AML-193 (cell line): ENCODE measurements around the gene PNMT.
A peak's percentile ranks its signal among the peaks of the same experiment; 100 is the strongest.
"Not testable (repeated sequence)": the region's sequence is repeated elsewhere in the genome, so short reads cannot be mapped to it uniquely, and the experiment has no call there.

Experiments used
- DNase-seq, 2 experiments: peaks; one replicate each; lab custom pipeline; 2025; lab: John Stamatoyannopoulos, UW

The PNMT gene

DNA sequence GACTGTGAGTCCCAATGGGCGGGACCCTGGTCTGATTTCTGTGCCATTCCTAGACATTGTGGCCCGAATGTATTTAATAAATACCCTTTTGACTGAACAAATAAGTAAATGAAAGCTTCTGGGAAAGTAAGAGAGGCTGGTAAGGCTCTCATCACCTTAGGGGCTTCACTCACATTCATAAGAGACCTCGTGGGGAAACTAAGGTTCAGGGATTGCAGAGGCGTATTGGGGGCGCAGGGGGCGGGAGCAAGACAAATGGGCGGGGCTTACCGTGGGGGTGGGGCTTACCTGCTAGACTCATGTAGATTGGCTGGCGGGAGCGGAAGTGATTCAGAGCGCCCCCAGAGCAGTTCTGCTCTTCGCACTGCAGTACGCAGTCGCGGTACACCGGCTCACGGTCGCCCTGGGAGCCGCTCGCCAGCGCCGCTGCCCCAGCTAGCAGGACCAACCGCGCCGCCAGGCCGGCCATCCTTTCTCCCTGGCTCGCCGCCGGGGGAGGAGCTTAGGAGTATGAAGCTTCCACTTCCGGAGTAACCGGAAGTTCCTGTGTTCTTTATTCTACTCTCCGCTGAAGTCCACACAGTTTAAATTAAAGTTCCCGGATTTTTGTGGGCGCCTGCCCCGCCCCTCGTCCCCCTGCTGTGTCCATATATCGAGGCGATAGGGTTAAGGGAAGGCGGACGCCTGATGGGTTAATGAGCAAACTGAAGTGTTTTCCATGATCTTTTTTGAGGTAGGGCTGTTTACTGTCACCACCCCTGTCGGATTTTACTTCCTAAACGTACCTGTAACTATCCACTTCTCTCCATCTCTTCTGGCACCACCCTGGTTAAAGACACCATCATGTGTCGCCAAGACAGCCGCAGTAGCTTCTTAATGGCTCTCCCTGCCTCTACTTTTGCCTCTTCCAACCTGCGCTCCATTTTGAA, 19.6 kb downstream of the PNMT start, which contains the start of gene PGAP3:
TSS of gene PGAP3 (minus strand) at position 512 of the 929 bp plus-strand sequence. CDS start at position 469, 43 bp downstream.
- DNase-seq = peak; percentile 96 to 100

DNA sequence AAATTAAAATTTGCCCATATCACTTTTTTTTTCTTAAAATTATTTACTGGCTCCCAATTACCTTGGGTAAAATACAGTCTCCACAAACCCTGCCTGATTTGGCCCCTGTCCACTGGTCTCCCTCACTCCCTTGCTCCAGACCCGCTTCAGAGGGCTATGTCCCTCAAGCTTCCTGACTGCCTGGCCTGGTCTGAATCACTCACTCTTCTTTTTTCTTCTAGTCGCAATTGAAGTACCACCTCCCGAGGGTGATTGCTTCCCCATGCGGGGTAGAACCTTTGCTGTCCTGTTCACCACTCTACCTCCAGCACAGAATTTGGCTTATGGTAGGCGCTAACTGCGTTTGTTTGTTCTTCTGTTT, 20.2 kb downstream of the PNMT start:
- no peak for DNase-seq

DNA sequence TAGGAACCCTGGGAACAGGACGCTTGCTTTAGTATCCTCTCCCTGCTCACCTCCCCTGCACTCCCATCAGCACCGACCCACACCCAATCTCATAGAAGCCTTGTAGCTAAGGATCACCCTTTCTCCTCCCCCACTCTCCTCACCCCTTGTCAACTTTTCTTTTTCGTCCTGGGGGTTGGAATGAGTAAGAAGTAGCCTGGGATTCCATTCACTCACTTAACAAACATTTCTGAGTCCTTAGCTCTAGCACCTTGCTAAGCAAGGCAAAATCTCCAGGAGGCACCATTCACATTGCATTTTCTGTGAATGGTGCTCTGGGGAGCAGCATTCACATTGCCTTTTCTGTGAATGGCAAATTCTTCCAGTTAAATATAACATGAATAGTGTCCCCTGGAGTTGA, 20.7 kb downstream of the PNMT start:
- no peak for DNase-seq

DNA sequence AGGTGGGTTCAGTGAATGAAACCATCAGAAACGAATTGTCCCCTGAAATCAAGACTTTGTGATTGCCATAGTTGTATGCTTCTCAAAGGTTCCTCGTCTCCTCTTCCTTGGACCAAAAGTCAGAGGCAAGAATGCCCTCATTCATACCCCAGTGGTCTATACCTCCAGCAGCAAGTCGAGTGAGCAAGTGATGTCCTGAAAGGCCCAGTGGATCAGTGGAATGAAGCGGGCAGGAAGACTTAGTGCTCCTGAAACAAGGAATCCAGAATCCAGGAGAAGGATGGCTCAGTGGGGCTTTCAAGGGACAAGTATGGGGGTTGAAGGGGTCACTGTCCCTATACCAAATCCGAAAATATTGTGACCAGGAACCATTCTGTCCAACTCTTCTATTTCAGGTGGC, 26.3 kb downstream of the PNMT start:
- no peak for DNase-seq

DNA sequence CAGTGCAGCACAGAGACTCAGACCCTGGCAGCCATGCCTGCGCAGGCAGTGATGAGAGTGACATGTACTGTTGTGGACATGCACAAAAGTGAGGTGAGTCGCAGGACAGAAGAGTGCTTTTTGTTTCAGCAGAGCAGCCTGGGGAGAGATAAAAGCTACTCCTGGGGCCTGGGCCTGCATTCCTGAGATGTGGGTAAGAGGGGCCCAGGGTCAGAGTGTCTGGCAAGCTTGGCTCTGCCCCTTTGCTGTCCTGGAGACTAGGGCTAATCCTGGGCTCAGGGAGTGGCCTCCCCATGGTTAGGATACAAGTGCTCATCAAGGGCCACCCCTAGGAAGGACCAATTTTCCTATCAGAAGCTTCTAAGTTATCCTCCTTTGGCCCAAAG, 26.8 kb downstream of the PNMT start:
- DNase-seq = no peak

DNA sequence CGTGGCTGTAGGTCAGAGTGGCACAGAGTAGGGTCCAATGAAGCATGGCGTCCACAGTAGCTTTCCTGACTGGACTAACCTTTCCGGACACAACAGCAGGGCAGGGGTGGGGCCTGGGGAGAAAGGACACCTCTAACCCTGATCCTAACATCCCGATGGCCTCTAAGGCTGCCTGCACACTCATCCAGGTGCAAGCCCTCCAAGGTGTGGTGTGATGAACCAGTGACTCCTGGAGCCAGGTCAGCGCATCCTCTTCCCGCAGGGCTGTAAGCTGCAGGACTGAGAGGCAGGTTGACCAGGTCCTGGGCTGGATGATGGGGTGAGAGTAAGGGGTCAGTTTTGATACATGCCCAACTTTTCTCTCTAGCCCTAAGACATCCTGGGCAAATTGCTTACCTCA, 28.5 kb downstream of the PNMT start:
- no peak for DNase-seq

DNA sequence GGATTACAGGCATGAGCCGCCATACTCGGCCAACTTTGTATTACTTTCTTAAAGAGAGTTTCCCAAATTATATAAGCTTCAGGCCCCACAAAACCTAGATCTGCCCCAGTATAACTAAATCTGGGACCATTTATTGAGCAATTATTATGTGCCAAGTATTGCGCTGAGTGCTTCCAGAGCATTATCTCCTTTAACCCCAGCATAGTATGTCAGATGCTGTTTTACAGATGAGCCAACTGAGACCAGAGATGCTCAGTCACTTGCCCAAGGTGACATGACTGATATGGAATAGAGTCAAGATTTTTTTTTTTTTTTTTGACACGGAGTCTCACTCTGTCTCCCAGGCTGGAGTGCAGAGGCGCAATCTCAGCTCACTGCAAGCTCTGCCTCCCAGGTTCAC, 29.7 kb downstream of the PNMT start:
- no peak for DNase-seq

DNA sequence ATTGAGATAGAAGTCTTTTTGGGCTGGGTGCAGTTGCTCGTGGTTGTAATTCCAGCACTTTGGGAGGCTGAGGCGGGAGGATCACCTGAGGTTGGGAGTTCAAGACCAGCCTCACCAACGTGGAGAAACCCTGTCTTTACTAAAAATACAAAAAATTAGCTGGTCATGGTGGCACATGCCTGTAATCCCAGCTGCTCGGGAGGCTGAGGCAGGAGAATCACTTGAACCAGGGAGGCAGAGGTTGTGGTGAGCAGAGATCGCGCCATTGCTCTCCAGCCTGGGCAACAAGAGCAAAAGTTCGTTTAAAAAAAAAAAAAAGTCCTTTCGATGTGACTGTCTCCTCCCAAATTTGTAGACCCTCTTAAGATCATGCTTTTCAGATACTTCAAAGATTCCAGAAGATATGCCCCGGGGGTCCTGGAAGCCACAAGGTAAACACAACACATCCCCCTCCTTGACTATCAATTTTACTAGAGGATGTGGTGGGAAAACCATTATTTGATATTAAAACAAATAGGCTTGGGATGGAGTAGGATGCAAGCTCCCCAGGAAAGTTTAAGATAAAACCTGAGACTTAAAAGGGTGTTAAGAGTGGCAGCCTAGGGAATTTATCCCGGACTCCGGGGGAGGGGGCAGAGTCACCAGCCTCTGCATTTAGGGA, 31.0 kb downstream of the PNMT start:
- not testable (repeated sequence) for DNase-seq

DNA sequence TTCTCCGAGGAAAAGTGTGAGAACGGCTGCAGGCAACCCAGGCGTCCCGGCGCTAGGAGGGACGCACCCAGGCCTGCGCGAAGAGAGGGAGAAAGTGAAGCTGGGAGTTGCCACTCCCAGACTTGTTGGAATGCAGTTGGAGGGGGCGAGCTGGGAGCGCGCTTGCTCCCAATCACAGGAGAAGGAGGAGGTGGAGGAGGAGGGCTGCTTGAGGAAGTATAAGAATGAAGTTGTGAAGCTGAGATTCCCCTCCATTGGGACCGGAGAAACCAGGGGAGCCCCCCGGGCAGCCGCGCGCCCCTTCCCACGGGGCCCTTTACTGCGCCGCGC, 31.5 kb downstream of the PNMT start, which contains the start of gene ERBB2:
TSS of gene ERBB2 (plus strand) at position 247 of the 330 bp plus-strand sequence. CDS start 175 bp downstream, outside the sequence.
- DNase-seq = no peak

DNA sequence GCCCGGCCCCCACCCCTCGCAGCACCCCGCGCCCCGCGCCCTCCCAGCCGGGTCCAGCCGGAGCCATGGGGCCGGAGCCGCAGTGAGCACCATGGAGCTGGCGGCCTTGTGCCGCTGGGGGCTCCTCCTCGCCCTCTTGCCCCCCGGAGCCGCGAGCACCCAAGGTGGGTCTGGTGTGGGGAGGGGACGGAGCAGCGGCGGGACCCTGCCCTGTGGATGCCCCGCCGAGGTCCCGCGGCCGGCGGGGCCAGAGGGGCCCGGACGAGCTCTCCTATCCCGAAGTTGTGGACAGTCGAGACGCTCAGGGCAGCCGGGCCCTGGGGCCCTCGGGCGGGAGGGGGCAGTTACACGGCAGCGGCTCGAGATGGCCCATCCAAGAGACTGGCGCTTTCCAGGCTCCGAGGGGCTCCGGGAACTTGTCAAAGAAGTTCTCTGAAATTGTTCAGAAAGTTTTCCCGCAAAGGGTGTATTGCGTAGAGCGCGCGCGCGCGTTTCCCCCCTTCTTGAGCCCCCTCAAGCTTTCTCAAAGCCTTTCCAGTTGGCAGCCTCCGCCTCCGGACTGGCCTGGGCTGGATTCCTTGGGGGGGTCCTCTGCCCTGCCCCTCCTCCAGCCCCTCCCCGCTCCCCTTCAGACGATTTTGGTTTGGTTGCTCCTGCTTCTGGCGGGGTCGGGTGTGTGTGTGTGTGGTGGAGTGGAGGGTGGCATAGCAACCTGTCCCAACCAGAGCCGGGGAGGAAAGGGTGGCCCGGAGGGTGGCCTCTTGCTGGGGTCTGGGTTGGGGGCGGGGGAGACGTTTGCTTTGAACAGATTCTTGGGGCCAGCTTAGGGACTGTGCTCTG, 32.1 kb downstream of the PNMT start:
- no peak for DNase-seq

DNA sequence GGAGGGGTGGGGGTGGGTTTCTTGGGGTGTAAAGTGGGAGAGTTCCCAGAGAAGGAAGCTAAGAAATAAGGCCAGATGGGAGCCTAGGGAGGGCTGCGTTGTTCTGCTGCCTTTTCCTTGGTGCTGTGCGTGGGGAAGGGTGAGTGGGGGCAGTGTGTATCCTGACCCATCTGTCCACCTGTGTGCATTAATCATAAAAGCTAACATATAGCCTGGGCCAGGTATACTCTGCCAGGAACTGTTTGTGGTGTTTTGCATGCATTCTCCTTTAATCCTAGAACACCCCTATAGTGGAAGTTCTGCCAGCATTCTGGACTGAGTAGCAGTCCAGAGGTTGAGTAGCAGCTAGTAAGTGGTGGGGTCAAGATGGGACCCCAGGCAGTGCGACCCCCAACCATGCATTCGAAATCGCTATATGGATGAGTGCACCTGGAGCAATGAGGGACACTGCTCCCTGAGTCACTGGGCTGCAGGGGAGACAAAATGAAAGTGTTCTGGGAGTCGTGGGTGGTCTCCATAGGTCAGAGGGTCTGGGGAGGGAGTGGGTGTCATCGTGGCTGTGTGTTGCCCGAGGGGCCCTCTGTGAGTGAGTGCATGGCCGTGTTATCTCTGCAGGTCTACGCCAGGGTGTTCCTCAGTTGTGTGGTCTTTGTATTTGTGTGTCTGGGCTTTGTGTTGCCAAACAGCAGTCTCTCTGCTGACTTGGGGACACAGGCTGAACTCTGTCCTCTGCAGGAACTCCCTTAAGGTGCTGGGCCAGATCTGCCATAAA, 32.9 kb downstream of the PNMT start:
- no peak for DNase-seq

DNA sequence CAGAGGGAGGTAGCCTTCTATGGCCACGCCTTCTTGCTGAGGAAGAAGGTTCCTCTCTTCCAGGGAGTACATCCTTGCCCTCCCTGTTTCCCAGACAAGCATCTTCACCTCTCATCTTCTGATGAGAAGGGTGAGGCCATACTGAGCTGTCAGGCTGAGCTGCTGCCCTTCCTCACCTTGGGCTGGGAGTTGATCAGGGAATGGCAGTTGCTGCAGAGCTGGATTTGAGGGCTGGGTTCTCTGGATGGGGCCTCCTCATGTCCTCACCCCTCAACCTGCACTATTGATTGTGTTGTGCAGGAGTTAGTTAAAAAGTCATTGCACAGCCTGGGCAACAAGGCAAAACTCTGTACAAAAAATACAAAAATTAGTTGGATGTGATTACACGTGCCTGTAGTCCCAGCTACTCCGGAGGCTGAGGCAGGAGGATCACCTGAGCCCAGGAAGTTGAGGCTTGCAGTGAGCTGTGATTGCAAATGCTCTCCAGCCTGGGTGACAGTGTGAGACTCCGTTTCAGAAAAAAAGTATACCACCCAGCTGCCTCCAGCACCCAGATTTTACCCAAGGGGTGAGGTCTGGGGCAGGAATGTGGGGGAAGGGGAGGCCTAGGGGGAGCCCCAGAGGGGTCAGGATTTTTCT, 33.6 kb downstream of the PNMT start:
- DNase-seq = no peak

DNA sequence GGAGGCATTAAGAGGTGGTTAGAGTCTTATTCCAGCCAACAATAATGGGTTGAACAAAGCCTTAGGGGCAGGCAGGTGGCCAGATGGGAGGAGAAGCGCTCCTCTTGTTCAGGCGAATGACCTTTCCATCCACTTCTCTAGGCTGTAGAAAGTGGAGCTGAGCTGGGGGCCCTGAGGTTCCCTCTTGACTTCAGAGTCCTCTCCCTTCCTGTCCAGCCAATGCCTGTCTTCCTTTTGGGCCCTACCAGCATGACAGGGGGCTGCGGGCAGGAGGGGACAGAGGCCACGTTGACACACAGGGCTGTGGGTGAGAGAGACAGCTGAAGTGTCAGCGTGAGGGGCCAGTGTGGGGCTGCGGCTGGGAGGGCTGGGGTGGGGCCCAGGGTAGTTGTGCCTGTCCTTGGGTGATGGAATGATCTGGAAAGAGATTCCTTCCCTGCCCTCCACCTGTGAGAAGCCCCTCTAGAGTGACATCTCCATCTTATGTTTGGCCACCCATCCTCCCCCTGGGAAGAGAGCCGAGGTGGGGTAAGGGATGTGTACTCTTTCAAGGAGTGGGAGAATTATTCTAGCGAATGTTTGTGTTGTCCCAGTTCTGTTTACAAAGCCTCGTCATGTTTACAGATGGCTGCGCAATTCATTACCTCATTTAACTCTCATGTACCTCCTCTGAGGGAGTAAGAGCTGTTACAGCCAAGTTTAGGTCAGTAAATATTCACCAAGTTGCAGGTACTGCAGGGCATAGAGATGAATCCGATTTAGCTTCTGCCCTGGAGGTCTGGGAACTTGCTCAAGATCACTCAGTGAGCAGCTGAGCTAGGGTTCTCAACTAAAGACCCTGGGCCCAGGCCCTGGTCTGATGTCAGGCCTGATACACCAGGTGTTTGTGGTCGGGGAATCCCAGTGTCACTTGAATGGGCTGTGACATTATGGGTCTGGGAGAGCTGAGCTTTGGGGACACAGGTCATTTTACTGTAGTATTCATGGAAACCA, 34.9 kb downstream of the PNMT start:
- no peak for DNase-seq

DNA sequence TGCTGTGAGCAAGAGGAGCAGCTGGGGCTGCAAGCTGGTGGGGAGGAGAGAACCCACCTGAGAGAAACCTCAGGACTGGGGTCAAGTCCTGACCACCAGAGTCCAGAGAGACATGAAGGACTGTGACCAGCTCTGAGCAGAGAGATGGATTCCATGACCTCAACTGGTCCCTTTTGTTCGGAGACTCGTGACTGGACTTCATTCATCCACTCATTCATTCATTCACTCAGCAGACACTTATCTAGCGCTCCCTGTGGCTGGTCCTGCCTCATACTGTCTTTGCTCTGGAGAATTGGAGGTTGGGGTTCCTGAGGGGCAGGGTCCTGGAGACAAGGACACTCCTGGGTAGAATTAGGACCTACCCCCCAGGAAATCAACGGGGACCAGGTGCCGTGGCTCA, 35.7 kb downstream of the PNMT start:
- DNase-seq = no peak

DNA sequence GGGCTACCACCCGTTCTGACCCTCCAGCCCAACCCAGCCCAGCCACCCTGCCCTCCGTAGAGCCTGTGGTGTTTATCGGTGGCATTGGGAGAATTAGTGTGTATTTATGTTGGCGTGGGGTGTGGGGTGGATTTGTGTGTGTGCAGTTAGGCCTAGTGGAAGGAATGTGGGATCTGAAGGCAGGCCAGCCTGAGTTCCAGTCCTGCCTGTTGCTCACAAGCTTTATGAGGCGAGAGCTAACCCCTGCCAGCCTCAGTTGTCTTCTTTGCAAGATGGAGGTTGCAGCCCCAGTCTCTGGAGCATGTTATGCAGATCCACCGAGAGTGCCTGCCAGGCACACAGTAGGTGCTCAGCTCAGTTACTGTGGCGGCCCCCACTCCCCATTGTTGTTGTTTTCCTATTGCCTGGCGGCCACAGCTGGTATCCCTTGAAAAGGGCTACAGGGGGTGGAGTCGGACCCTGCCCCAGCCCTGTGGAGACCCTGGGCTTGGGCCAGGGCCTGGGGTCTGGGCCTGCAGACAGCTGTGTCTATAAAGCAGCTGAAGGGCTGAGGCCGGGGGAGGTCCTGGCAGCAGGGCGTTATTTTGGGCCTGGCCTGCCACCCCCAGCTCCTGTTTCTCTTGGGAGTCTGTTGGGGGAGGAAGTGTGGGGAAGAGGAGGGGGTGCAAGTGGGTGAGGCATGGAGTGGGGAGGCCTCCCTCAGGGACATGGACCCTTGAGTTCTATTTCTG, 36.7 kb downstream of the PNMT start:
- DNase-seq = no peak

DNA sequence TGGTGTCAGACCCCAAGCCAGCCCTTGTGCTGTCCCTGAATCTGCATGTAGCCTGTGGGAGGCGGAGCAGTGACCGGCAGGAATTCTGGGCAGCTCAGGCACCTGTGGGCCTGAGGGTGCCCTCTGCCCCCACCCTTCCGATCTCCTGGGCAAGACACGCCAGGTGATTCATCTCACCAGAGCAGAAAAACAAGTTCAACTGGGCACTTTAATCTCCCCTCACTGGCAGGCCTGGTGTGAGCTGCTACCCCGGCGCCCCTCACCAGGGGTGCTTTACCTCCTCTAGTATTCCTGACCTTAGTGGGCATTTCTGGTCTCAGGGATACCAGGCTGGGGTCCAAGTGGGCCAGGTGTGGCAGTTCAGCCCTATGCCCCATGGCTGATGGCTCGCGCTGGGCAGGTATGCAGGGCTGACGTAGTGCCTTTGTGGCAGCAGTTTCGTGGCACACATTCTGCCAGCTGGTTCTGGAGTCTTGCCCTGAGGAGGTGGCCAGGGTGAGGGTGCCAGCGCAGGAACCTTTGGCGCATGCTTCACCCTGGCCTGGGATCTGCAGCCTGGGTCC, 37.6 kb downstream of the PNMT start:
- DNase-seq = no peak

DNA sequence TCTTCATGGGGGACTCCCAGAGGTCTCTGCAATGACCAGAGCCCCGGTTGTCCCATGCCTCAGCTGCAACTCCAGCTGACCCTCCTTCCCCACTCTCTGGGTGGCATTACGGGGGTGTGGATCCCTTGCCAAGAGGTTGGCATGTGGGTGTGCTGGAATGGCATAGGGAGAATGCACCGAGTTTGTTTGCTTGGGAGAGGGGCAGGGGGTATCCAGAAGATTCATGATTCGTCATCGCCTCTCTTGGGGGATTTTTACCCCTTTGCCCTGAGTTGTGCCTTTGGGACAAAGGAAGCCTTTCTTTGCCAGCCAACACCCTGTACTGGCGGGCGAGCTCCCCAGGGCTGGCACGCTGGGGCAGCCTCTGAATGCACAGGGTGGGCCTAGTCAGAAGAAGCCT, 38.1 kb downstream of the PNMT start:
- no peak for DNase-seq

DNA sequence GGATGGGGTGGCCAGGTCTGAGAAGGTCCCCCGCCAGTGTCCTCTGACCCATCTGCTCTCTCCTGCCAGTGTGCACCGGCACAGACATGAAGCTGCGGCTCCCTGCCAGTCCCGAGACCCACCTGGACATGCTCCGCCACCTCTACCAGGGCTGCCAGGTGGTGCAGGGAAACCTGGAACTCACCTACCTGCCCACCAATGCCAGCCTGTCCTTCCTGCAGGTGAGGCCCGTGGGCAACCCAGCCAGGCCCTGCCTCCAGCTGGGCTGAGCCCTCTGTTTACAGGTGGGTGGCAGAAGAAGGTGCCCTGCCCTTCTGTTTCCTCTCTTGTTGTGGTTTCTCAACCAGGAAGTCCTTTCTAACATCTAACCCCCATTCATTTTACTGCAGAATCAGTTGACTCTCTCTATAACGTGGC, 38.7 kb downstream of the PNMT start:
- DNase-seq = no peak
